DLD1 (cell line): ENCODE data around the gene CHRNA4.

ENCODE experiments used
- in situ Hi-C: cut with HindIII; loops from 2 replicates; pipeline ENCODE4 v1.10.0; 2017; ENCODE audit warnings: low sequenced_read_pairs

The CHRNA4 gene

DNA sequence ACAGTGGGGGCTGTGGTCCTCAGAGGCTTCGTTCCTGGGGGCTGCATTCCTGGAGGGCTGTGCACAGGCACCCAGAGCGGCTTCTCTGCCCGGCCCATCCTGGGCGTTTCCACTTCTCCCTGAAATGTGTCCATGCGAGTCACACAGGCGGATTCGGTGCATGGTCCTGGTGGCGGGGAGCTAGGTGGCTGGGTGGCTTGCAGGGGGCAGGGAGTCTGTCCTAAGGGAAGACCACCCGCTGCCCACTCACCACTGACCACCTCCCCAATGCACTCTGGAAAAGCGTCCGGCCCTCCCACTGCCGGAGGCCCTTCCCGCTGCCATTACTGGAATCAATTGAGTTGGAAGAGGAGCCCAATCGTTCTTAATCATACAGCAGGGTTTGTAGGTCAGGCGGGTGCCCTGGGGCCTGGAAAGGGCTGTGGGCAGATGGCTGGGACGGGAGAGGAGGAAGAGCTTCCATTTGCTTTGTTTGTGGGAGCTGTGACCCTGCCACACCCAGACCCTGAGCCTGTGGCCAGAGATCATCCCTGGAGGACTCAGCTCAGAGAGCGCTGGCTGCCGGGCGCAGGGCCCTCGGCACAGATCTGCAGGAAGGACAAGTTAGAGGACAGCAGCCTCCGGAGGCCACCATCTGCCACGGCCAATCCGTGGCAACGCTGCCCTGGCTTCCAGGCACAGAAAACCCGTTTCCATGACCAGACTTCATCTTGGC lies 6.4 kb downstream of the CHRNA4 start:
- in situ Hi-C loops: no loop called here

DNA sequence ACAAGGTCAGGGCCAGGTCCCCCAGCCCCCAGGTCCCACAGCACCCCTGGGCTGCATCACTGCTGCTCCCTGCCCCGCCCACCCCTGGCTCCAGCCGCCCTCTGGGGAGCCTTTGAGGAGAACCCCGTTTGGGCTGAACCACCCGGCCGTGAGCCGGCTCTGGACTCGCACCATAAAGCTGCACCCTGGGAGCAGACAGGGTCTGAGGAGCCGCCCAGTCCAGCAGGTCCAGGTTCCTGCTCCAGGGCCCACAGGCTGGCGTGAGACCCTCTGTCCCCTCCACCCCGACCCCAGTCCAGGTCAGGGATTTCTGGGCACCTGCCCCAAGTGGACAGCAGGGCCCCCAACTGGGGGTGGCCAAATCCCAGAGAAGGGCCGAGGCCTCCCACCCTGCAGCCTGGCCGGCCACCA lies 8.3 kb downstream of the CHRNA4 start:
- in situ Hi-C loops: no loop called here

DNA sequence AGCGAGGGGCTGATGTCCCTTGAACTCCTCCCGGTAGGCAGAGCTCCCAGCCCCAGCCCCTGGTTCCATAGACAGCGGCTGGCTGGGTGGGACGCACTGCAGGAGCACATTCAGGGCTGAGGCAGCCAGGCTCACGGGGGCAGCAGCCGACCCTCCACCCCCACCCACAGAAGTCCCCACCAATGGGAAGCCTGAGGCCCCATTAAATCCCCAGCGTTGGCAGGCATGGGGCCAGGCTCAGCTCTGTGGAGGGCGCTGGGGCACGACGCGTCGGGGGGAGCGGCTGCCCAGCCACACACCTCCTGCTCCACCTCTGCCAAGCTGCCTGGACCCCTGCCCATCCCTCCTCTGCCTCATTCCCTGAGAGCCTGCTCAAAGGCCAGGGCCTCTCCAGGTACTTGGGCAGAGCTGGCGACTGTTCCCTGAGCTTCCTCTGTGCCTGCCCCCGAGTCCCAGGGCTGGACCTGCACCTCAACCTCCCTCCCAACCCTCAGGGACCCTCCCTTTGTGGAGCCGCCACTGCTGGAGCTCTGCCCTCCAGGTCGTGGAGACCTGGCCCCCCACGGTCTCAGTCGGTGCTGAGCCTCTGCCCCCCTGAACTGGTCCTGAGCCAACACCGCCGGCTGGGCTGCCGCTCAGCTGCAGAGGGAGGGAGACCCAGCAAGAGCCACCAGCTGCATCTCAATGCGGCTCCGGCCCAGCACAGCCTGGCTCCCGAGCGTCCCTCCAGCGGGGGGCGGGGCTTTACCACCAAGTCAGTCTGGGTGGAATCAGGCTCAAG lies 9.1 kb downstream of the CHRNA4 start:
- in situ Hi-C loops: no loop called here

DNA sequence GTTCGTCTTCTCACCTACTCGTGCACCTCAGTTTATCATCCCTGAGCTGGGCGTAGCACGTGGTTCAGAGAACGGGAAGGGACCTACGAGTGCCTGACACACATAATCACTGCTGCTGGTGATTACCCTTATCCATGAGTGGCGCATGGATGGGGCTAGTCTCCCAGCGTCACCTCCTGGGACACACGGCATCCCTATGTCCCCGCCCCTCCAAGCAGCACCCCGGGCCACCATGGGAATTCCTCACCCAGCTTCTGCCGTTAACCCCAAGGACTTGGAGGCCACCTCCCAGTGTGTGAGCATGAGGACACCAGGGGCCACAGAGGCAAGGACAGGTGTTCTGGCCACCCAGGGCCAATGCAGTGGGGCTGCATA lies 9.8 kb downstream of the CHRNA4 start:
- in situ Hi-C loops: no loop called here

DNA sequence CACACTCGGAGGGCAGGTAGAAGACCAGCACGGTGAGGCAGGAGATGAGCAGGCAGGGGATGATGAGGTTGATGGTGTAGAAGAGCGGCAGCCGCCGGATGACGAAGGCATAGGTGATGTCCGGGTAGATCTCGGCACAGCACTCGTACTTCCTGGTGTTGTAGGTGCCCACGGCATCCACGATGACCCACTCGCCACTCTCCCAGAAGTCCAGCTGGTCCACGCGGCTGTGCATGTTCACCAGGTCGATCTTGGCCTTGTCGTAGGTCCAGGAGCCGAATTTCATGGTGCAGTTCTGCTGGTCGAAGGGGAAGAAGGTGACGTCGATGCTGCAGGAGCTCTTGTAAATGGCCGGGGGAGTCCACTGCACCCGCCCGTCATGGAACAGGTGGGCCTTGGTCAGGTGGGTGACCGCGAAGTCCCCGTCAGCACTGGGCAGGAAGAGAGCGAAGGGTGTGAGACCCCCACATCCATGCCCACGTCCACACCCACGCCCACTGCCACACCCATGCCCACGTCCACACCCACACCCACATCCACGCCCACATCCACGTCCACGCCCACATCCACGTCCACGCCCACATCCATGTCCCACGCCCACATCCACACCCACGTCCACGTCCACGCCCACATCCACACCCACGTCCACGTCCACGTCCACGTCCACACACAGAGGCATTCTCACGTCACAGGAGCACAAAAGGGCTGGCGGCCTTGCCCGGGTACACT lies 10.4 kb downstream of the CHRNA4 start:
- in situ Hi-C loops: no loop called here

DNA sequence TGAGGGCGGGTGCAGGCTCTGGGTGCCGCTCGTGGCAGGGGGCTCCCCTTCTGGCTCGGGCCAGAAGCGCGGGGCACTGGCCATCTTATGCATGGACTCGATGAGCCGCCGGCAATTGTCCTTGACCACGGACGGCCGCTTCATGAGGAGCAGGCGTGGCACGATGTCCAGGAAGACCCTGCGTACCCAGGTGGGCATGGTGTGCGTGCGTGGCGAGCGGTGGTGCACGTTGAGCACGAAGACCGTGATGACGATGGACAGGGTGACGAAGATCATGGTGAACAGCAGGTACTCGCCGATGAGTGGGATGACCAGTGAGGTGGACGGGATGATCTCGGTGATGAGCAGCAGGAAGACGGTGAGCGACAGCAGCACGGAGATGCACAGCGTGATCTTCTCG lies 11.0 kb downstream of the CHRNA4 start:
- in situ Hi-C loops: no loop called here

DNA sequence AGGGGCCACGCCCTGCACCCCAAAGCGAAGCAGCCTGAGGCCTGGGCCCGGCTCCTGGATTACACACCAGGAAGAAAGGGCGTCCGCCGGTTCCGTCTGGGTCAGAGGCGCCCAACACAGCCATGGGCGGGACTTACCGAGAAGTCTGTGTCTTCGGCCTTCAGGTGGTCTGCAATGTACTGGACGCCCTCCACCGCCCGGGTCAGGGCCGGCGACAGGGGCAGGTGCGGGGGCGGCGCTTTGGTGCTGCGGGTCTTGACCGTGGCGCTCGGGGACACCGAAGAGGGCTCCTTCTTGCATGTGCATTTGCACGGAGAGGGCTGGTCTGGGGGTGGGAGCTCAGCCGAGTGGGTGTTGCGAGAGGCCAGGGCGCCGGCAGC lies 11.6 kb downstream of the CHRNA4 start:
- in situ Hi-C loops: no loop called here

DNA sequence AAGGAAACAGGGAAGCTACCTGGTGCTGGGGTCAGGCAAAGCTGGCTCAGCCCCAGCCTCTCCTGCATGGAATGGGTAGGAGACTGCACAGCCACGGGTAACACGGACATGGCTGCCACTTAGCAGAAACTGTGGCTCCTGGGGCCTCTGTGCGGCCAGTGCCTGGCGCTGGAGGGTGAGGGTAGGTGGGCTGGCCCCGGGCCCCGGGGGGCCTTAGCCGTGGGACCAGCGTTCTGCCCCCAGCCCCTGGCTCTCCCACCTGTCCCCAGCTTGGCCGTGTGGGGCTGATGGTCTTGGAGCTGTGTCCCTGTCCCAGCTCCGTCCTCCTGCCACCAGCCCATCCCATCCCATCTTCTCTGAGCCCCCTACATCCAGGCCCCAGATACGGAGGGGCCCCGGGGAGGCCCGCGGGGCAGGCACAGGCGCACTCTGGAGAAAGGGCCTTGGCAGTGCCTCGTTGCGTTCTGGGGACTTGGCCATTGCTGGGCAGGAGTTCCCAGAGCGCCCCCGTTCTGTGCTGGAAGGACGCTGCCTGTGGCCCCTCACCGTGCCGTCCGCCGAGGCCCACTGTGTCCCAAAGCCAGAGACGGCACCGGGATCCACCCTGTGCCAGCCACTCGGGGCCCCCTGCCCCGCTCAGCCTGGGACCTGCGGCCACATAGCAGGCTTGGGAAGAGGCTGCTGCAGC lies 12.2 kb downstream of the CHRNA4 start:
- in situ Hi-C loops: no loop called here

DNA sequence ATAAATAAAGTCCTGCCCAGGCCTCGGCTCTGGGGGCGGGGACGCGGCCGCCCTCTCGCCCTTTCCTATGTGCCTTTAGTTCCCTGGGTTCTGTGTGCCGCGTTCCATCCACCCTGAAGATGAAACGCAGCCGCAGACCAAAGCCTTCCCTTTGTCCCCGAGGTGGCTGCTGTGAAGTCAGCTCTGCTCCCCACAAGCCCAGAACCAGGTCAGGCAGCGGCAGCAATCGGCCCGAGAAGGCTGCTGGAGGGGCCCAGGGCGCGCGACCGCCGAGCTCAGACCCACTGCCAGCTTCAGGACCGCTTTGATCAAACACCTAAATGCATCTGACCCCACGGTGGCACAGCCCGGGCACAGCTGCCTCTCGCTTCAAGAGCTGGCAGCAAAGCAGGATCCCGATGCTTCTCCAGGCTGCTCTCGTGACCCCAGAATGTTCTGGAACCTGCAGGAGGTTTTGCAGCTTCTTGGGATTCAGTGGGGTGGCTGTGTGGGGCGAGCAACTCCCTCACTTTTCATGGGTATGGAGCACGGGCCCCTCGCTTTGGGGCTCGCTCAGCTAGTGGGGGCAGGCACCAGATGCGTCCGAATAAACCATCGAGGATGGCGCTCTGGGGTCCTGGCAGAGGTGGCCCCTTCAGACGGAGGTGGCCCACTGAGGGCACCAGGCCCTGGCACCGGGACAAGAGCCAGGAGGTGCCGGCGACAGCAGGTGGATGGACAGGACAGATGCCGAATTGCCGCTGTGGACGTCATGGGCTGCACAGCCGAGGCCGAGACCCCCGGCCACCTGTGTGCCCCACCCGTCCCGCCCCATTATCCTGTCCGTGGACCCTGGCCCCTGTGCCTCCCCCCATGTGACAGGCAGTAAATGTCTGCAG lies 13.0 kb downstream of the CHRNA4 start:
- in situ Hi-C loops: no loop called here

DNA sequence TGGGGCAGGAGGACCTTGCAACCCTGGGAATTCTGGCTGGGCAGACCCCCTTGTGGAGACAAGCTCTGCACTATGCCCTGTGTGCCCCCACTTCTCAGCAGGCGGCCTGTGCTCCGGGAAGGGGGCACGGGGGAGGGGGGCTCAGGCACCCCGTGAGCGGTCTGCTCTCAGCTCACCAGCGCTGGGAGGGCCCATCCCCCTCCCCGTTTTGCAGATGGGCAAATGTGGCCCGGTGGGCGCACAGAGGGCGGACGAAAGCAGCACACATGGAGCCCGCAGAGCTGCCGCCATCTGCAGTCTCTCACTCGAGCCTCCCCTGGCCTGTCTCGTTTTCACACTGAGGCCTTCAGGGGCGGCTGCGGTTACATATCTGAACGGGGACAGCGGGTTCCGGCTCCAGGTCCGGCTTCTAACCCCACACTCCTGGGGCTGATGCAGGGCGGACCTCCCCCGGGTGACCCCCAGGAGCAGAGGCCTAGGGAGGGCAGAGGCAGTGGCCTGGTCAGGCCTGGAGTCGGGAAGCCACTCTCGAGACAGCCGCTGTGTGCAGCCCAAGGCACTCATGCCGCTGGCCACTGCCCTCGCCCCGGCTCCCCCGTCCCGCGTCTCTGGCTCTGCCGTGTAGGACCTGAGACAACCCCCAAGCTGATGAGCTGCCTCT lies 13.9 kb downstream of the CHRNA4 start:
- in situ Hi-C loops: no loop called here

DNA sequence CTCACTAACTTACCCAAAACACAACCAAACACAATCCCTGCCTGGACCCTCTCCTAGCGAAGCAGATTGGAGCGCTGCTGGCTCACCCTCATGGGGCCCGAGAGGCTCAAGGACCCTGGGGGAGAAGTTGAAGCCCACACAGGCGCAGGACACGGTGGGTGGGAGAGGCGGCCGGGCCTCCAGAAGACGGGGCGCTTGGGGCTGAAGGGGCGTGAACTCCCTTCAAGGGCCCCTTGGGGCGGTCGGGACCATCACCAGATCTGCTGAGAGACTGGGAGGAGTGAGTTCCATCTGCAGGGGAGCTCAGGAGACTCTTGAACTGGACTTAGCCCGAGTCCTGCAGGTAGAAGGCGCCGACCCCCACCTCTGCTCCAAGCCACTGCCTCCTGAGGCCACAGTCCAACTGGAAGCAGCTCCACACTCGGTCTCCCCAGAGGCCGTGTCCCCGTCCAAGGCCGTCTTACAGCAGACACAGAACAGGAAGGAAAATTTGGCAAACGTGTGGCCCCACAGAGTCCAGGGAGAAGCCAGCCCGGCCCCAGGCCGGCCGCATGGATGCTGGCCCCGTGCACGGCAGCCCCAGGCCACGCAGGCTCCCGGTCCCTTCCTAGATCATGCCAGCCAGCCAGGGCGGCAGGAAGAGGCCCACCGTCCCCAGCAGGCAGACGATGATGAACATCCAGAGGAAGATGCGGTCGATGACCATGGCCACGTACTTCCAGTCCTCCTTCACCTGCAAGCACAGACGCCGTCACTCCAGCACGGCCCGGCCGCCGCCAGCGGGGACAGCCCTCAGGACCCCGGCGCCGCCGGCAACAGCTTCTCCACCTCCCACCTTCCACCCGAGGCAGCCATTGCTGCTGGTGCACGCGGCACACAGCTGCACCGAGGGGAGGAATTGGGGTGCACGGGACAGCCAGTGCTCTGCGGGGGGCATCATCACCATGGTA lies 14.7 kb downstream of the CHRNA4 start:
- in situ Hi-C loops: no loop called here

DNA sequence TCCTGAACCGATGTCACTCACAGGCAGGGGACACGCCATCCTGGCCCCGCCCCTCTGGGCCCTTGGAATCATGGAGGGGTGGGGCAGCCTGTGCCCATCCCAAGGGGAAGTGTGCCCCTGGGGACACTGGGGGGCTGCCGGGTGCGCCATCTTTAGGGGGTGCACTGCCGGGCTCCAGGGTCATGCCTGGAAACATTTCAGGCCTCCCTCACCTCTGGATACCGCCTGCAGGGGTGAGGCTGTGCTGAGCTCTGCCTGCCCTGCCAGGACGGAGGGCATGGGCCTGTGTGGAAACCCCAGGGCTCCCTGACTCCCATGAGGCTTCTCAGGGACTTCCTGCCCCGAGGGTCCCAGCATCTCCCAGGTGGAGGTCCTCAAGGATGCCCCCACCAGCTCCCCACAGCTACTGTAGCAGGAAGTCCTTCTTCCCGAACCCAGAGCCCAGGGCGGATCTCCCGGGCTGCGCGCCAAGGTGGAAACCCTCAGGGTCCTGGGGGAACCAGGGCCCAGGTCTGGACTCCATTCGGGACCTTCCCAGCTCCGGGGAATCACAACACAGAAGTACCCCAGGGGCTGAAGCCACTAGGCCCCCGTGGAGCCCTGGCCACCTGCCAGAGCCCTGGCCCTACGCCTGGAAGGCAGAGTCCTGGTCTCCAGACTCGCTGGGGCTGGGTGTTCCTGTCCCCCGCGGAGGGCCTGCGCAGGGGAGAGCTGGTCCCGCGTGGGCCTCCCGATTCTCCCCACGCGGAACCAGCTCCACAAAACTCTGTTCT lies 15.6 kb downstream of the CHRNA4 start:
- in situ Hi-C loops: no loop called here

DNA sequence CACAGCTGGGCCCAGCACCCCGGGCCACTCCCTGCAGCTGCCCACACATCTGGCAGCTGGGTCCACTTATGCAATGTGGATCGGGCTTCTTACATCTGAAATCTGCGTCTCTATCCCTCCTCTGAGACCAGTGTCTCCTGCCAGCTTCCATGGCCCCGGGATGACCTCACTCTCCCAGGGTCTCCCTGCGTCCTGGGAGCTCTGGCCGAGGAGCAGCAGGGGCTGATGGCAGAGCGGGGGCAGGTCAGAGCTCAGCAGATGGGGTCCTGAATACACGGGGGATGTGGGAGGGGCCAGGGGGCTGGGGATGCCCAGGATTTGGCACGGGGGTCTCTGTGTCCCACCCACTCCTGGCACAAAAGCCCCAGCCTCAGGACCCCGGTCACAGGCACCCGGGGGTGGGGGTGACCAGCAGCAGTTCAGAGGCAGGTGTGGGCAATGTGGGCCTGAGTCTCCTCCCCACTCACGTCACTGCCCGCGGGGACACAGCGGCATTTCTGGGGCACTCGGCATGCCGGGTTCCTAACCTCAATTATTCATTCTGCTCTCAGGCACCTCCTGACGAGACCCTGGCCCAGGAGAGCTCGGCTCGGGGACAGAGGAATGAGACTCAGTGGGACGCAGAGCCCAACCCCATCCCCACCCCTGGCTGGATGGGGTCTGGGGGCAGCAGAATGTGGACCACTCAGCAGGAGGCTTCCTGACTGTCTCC lies 16.4 kb downstream of the CHRNA4 start:
- in situ Hi-C loops: no loop called here

DNA sequence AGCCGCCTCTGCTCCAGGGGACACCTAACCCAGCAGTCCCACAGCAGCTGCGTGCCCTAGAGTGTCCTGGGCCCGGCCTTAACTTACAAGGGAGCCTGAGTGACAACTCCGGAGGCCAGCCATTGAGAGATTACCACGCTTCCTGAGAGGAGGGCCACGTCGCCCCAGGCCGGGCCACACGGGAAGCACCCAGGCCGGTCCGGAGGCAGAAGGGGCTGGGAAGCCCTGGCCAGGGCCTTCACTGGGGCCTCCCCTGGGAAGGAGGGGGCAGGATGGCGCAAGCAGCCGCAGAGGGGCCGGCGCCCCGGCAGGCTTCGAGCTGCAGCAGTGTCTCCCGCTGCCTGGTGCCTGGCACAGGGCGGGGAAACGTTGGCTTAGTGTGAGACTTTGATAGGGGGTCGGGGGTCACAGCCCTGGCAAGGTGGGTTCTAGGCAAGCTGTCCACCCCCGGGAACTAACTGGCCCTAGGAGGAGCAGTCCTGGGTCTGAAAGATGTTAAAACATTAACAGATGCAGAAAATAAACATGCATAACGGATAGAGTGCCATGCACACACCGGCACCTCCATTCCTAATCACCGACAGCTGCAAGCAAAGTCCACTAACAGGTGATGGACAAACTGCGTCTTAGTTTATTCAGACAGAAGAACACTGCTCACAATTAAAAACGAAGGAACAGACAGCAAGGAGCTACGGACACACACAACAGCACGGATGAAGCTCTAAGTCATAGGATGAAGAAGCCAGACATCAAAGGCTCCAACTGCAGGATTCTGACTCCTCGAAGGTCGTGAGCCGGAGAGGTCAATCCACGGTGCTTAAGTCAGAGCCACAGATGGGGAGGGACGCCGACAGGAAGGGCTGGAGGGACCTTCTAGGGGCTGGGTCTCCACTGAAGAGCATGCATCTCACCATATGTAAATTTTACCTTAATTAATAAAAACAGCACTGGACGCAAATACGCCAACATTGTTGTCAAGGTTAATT lies 17.4 kb downstream of the CHRNA4 start:
- in situ Hi-C loops: no loop called here

DNA sequence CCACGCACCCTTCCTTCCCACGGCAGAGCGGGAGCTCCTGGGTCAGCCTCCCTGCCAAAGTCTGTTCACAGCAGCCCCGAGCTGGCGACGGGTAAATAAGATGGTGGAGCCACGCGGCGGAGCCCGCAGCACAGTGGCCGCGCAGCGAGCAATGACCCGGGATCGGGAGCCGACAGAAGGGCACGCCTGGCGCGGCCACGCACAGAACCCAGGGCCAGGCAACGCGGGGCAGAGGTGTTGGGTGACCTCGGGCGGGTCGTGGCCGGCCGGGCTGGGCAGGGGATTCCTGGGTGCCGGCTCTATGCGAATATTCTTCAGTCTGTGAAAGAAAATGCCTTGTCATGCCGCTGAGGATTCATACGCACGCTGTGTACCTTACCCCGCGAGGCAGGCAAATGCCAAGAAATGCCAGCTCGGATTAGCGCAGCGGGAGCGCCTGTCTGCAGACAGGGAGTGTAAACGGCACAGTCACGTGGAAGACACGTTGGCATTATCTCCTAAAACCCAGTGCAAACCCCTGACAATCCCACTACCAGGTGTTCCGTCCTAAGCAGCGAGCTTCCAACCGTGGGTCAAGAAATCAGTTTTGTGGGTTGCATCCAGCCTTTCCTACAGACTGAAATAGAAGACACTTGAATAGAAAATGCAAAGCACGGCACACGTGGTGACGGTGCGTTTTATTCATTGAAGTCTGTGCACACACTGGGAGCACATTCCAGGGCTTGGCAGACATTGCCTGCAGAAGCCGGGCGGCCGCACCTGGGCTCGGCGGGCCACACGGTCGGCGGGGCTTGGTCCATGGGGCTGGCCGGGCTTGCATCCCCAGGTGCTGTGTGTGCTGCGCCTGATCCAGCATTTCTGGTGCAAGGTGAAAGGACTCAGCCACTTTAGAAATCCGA lies 18.3 kb downstream of the CHRNA4 start:
- in situ Hi-C loops: no loop called here
